GM12873 (cell line): ENCODE measurements around the gene RPS6KA2.

Source experiments
- CTCF ChIP-seq: IDR thresholded peaks from 2 replicates; pipeline ENCODE4 v1.5.1; 2012; ENCODE audit warnings: low read depth, mild to moderate bottlenecking, moderate library complexity, low read length, control low read depth; ENCODE audit not compliant: insufficient read depth; ENCODE audit errors: missing control alignments

The RPS6KA2 gene

GRCh38 chr6:166509193-166509592 is 117.9 kb downstream of the RPS6KA2 start:
- no peak for TF ChIP-seq CTCF

- TF ChIP-seq CTCF, result no peak
Observed at GRCh38 chr6:166508726-166509125, 118.3 kb downstream of the RPS6KA2 start.

- no peak for TF ChIP-seq CTCF
Observed at GRCh38 chr6:166507809-166508564, 119.1 kb downstream of the RPS6KA2 start.

GRCh38 chr6:166507380-166507779 is 119.7 kb downstream of the RPS6KA2 start:
- no peak for TF ChIP-seq CTCF

- TF ChIP-seq CTCF, result no peak
Observed at GRCh38 chr6:166505133-166505905, 121.7 kb downstream of the RPS6KA2 start.

- no peak for TF ChIP-seq CTCF
Observed at GRCh38 chr6:166504100-166504499, 123.0 kb downstream of the RPS6KA2 start.

- TF ChIP-seq CTCF, result no peak
Observed at GRCh38 chr6:166503167-166503744, 123.8 kb downstream of the RPS6KA2 start.
